Raji (cell line): ENCODE measurements around the gene TBC1D19.

ENCODE experiments used
- POLR2A ChIP-seq: IDR thresholded peaks from 2 replicates; pipeline ENCODE4 v1.6.1; 2011; ENCODE audit warnings: low read depth, low read length, control low read depth; ENCODE audit not compliant: insufficient read depth

Gene TBC1D19

DNA sequence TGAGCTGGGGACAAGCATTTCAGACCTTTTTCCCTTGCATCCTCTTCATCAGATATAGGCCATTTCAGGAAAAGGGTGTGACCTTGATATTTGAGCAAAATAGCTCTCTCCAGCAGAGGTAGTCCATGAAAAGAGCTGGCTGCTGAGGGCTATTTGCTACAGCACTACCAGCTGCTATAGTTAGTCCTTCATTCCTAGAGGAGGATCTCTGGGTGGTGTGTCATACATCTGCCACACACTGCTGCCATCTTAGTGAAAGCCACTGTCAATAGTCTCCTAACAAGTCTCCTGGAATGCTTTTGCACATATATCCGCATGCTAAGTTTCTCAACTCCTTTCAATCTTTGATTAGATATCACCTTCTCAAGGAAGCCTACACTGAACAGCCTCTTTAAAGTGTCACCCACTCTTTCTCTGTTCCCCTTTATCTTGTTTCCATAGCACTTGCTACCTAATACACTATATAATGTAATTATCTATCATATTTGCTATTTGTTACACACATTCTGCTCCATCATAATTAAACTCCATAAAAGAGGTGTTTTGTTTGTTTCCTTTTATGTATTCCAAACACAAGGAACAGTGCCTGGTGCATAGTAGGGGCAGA lies 131.9 kb downstream of the TBC1D19 start:
- no peak for TF ChIP-seq POLR2A

DNA sequence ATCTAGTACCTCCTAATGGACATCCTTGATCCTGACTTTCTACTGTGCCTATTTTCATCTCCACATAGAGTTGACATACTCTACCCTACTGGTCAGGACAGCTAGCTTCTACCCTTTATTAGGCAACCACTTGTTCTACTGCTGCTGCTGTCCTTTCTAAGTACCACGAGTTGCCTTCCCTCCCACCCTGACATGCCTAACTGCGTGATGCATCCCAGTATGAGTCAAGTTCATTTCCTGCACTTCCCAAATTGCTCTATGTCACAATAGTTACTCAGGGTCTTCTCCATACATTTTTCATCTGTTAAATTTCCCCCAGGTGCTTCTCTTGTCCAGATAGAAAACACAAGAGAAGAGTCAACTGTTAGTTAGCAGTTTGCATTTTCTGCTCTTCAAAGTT lies 133.4 kb downstream of the TBC1D19 start:
- no peak for TF ChIP-seq POLR2A

DNA sequence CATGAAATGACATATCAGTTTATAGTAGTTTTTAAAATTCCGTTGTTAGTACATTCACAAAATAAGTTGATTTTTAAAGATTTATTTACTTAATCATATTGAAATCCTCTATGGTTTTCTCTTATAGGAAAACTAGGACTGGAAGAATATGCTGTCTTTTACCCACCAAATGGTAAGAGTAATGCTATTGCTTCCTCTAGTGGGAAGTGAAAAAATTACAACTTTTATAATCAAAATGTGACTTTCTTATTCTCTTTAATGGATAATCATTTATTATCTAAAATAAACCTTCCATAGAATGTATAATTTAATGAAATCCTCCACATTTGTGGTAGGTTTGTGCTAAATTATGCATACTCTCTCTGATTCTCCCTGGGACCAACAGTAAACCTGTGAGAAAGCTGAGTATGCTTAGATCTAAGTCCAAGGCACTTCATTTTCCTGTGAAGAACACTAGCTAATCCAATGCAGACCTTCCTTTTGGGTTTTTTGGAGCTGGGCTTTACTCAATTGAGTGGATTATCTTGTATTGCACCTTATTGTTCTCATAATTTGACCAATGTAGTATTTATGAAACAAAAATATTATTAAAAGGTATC lies 136.2 kb downstream of the TBC1D19 start:
- TF ChIP-seq POLR2A = no peak

DNA sequence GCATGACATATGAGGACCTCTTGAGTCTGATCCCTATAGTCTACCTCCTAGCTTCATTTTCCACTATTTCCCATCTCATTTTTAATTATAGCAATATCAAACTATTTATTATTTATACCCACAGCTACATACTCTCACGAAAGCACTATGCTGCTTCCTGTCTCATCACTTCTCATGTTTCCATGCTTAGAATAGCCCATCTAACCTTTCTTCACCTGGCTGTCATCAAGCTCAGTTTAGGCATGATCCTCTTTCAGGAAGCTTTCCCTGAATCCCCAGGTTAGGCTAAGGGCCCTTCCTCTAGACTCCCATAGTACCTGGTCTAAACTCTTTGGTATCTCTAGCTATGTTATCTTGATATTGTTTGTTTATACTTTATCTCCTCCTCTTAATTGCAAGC lies 137.8 kb downstream of the TBC1D19 start:
- TF ChIP-seq POLR2A = no peak

DNA sequence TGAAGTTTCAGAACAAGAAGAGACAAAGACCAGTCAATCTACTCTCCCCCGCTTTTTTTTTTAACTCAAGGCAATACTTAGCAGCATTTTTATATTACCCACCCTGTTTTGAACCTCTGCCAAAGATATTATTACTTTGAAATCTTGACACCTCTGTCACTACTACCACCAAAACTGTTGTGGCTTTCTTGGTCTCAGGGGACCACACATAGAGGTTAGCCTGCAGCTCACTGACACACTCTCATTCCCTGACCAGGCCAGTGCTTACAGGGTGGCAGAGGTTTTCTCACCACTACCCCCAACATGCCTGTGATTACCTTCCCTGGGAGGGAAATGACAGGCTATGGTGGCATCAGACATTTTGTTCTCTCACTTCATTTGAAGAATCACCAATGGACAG lies 139.3 kb downstream of the TBC1D19 start:
- no peak for TF ChIP-seq POLR2A

DNA sequence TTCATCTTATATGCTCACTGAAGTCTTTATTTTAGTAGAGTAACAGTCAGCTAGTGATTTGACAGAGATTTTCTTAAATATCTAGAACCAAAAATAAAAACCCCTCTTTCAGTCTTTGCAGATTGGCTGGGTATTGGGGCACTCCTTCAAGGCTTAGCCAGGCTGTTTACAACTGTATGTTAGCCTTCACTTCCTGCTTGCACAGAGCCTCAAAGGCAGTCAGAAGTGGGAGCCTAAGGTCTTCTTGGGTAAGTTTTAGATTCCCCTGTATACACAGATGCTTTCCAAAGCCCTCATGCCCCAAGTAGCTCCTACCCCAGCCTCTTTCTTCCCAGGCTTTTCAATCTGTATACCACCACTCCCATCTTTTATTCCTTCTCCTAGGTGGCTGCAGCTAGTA lies 140.7 kb downstream of the TBC1D19 start:
- no peak for TF ChIP-seq POLR2A

DNA sequence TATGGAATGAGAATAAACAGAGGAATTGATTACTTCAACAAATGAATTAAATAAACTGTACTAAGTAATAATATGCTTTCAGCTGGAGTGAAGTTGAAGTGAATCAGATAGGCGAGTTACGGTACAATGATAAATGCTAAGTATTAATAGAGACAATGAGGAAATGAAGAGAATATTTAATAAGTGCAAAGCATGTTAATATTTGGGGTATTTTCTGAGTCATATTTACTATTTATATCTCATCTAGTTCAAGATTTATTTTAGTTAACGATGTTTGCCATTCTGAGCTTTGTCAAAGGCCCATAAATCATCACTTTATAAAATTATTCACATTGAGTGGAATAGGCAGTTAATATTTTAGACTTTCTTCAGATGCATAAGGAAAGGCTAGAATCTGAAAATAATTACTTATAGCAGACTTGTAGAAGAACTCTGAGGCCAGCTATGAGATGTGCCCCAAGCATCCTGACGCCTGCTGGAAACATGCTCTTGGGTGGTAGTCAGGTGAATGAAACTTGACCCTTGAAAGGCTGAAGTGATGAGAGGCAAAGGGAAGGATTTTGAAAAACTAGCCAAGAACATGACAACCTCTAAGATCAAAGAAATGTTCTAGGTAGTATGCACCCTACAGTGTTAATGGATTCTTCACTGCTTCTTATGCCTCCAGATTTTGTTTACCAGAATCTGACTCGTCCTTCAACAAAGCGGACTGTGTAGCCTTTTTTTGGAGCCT lies 142.9 kb downstream of the TBC1D19 start:
- no peak for TF ChIP-seq POLR2A

DNA sequence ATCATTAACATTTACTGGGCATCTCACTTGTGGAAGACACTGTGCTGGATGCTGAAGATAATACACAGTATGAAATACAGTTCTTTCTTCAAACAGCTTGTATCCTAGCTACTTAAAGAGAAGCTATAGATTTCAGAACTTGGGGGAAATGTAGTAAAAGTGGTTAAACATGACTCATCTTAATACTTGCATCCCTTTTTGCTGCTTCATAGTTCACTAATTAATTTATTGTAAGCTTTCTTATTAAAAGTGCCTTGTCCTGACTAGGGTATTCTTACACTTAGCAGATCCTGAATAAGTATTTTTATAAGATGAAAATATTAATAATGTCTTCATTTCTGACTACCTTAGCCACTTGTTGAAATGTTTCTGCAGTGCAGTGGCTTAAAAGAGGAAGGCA lies 144.0 kb downstream of the TBC1D19 start:
- TF ChIP-seq POLR2A = no peak

DNA sequence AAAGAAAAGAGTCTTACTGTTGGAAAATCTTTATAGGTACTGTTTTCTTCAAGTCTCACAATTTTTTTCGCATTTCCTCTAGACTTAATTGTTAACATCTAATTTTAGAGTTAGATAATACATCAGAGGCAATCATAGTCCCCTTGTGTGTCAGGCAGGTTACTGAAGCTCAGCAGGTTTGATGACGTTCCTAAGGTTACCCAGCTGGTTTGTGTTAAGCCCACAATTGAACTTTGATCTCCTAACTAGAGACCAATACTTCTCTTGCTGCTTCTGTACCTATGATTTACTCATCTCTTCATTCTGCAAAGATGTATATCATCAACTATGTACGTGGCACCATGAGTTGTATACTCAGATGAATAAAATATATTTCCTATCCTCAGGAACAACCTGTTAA lies 145.1 kb downstream of the TBC1D19 start:
- TF ChIP-seq POLR2A = no peak

DNA sequence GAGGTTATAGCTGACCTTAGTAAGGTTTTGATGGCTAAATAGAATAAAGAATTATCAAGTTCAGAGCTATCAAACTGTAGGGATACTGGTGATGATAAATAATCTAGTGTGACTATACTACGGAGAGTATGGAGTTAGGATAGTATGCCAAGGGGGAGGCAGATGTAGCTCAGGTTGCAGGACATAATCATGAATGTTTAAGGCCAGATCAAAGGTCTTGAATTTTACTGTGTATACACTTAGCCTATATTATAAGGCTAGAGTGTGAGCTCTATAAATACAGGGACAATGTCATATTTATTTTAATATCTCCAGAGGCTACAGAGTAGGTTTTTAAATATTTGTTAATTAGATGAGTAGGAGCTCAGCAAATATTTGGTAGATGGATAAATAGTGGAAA lies 145.7 kb downstream of the TBC1D19 start:
- no peak for TF ChIP-seq POLR2A

DNA sequence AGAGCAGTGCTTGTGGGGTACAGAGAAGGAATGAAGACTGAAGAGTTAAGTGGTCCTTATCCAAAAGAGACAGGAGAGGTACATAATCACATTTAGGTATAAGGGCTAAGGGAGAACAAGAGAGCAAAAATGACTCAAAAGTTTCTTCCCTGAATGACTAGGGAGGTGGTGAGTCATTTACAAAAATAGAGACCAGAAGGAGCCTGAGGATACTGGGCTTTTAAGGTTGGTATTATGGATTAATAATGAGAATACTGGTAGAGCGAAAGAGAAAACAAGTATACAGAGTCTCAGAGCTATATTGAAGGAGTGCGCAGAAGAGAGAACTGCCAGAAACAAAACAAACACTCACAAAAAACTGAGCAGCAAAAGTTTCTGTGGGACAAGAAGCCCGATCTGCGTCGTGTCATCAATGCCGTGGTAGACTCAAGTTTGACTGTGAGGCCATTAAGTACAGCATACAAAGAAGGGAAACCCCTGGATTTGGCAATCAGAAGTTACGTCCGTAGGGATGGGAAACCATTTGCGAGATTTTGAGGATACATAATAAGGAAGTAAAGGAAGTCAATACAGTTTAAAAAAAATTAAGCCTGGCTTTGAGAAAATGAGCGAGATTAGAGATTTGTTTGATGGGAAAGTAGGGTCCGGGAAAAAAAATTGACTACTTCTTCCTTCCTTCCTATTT lies 147.6 kb downstream of the TBC1D19 start:
- TF ChIP-seq POLR2A = no peak

DNA sequence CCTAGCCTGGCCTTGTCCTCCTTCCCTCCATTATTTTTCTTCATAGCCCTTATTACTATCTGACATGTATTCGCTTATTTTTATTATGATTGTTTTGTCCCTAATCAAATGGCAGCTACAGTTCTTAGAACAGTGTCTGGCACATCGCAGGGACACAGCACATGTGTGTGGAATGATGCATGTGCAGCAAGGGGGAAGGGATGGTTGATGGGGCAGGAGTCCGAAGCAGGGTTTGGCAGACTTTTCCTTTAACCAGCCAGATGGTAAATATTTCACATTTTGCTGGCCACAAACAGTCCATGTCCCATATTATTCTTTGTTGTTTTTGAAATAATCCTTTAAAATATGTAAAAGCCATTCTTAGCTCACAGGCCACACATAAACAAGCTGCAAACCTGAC lies 148.5 kb downstream of the TBC1D19 start:
- no peak for TF ChIP-seq POLR2A

DNA sequence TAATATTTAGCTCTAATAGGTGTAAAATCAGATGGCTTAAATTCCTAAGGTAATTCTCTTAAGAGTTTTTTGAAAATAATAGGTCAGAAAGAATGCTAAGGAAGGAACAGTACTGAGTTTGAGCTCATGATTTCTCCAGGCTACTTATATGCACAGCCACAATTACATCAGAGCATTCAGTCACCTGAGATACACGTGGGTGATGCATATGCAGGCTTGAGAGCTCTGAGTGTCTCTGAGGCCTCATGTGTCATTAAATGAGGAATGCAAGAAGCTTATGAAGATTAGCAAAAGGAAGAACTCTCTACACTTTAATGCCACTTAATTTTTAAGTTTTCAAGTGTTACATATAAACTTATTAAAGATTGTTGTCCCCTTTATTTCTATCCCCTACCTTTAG lies 152.7 kb downstream of the TBC1D19 start:
- no peak for TF ChIP-seq POLR2A

DNA sequence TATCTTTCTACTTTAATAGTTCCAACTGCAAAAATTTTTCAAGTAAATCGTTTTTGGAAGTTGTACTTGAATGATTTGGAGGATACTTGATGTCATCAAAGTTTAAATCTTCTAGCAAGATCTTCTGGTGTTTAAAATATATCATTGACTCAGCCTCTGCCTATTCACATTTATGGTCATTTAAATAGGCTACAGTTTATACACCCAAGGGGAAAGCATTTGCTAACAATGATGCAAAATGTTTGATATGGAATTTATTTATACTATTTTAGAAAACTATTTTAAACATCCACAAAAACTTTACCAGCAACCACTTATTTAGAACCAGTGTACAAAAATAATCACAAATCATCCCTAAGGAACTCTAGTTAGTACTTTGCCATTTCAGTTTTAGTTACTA lies 153.5 kb downstream of the TBC1D19 start:
- TF ChIP-seq POLR2A = no peak

DNA sequence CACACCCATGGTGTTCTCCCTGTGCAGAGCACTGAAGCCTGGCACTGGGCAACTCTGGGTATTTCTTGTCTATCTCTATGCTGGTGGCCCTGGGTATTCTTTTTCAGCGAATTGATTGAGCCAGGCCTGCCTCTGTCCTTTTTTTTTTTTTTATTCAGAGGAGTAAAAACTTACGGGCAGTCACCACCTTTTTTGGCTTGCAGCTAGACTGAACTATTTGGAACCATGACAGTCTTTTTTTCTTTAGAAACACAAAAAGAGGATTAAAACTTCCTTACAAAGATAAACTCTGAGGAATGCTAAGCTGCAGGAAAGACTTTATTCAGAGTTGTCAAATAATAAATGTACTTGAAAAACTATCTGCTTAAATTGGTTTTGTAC lies 157.6 kb downstream of the TBC1D19 start:
- TF ChIP-seq POLR2A = no peak

DNA sequence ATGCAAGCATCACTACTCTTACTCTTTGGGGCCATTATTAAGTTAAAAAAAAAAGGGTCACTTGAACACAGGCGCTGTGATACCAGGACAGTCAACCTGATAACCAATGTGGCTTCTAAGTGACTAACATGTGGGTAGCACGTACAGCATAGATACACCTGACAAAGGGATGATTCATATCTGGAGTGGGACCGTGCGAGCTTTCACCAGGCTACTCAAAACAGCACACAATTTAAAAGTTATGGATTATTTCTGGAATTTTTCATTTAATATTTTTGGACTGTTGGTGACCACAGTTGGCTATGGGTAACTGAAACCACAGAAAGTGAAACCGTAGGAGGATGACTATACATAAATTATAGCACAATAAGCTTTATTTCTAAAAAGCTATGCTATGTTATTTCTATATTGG lies 162.9 kb downstream of the TBC1D19 start:
- TF ChIP-seq POLR2A = no peak
